CD14-positive monocyte (primary cell): ENCODE measurements around the gene PIGX. TPM values are rescaled to one million over a fixed set of nuclear protein-coding genes. Genes with fewer than 3 reads are reported as not detected.
A peak's percentile ranks its signal among the peaks of the same experiment; 100 is the strongest.

Source experiments
- DNase-seq, 3 donors: peaks; one replicate each; pipeline ENCODE4 v3.0.0-alpha.2; 2011 to 2022
- H2AFZ ChIP-seq: 2 replicates; pipeline ENCODE4 v1.6.0; 2012; ENCODE audit warnings: mild to moderate bottlenecking, low read depth, low read length, inconsistent platforms; ENCODE audit not compliant: insufficient read depth, poor library complexity, severe bottlenecking
- H3K27ac ChIP-seq, 2 donors: 1 replicate in 1 of 2; 2 replicates in 1 of 2; pipeline ENCODE4 v1.5.1; 2012 to 2013; ENCODE audit warnings: low read length in 2 of 2, control low read depth in 1 of 2, inconsistent platforms in 1 of 2, low read depth in 1 of 2, mild to moderate bottlenecking in 1 of 2
- H3K27me3 ChIP-seq, 2 donors: one replicate each; pipeline versions ENCODE4 v1.6.0 to v1.6.1; 2011 to 2013; ENCODE audit warnings: low read length in 2 of 2; ENCODE audit not compliant: control insufficient read depth in 2 of 2, insufficient read depth in 2 of 2
- H3K36me3 ChIP-seq, 2 donors: replicated peaks in 1 of 2; 1 replicate in 1 of 2; 2 replicates in 1 of 2; pipeline versions ENCODE4 v1.5.1 to v1.6.1; 2012 to 2013; ENCODE audit warnings: low read length in 2 of 2, control low read depth in 1 of 2, inconsistent platforms in 1 of 2, mild to moderate bottlenecking in 1 of 2; ENCODE audit not compliant: insufficient read depth in 2 of 2, control insufficient read depth in 1 of 2
- H3K4me1 ChIP-seq, 2 donors: 1 replicate in 1 of 2; 2 replicates in 1 of 2; pipeline versions ENCODE4 v1.5.1 to v1.6.1; 2012 to 2013; ENCODE audit warnings: low read length in 2 of 2, control low read depth in 1 of 2, inconsistent platforms in 1 of 2, mild to moderate bottlenecking in 1 of 2, moderate library complexity in 1 of 2; ENCODE audit not compliant: insufficient read depth in 2 of 2, control insufficient read depth in 1 of 2
- H3K4me2 ChIP-seq: replicated peaks from 2 replicates; pipeline ENCODE3; 2012; ENCODE audit warnings: low read length, moderate library complexity, mild to moderate bottlenecking; ENCODE audit not compliant: poor library complexity, severe bottlenecking; ENCODE audit errors: extremely low read depth
- H3K4me3 ChIP-seq, 3 experiments: fragments of 200-600 bp in 1 of 3; sonication (generic) in 1 of 3; replicated peaks in 1 of 3; 1 replicate in 2 of 3; 2 replicates in 1 of 3; pipeline ENCODE4 v1.5.1; 2011 to 2013; ENCODE audit warnings: low read length in 3 of 3, mild to moderate bottlenecking in 3 of 3, control low read depth in 2 of 3, low read depth in 2 of 3, inconsistent platforms in 1 of 3, moderate library complexity in 1 of 3
- H3K79me2 ChIP-seq: 2 replicates; pipeline ENCODE4 v1.6.0; 2012; ENCODE audit warnings: mild to moderate bottlenecking, control low read depth, inconsistent platforms, low read length, moderate library complexity; ENCODE audit not compliant: insufficient read depth
- H3K9ac ChIP-seq: 2 replicates; pipeline ENCODE4 v1.6.0; 2017; ENCODE audit warnings: low read length, mild to moderate bottlenecking; ENCODE audit not compliant: insufficient read depth, poor library complexity, severe bottlenecking
- H3K9me3 ChIP-seq, 2 donors: replicated peaks in 1 of 2; 1 replicate in 1 of 2; 2 replicates in 1 of 2; pipeline versions ENCODE4 v1.5.1 to v1.6.1; 2012 to 2013; ENCODE audit warnings: low read length in 2 of 2, control low read depth in 1 of 2; ENCODE audit not compliant: control insufficient read depth in 1 of 2, insufficient read depth in 1 of 2
- H4K20me1 ChIP-seq: 2 replicates; pipeline ENCODE4 v1.6.0; 2012; ENCODE audit warnings: mild to moderate bottlenecking, low read length, control low read depth, moderate library complexity; ENCODE audit not compliant: insufficient read depth
- H3K27ac Mint-ChIP-seq, 7 donors: one replicate each; pipeline ENCODE4 v1.8.0; 2020; ENCODE audit warnings: mild to moderate bottlenecking in 7 of 7, mixed read lengths in 7 of 7, moderate library complexity in 6 of 7, inconsistent platforms in 2 of 7
- H3K27me3 Mint-ChIP-seq, 3 donors: one replicate each; pipeline ENCODE4 v1.8.0; 2021 to 2022; ENCODE audit warnings: low read depth in 3 of 3, mild to moderate bottlenecking in 3 of 3, mixed read lengths in 3 of 3, moderate library complexity in 3 of 3, inconsistent platforms in 1 of 3
- H3K36me3 Mint-ChIP-seq, 2 donors: one replicate each; pipeline ENCODE4 v1.8.0; 2020; ENCODE audit warnings: mixed read lengths in 2 of 2, inconsistent platforms in 1 of 2, mild to moderate bottlenecking in 1 of 2
- H3K4me1 Mint-ChIP-seq: one replicate; pipeline ENCODE4 v1.8.0; 2020; ENCODE audit warnings: mild to moderate bottlenecking, mixed read lengths
- H3K4me3 Mint-ChIP-seq, 2 donors: one replicate each; pipeline ENCODE4 v1.8.0; 2020; ENCODE audit warnings: mild to moderate bottlenecking in 2 of 2, mixed read lengths in 2 of 2, moderate library complexity in 1 of 2
- H3K9me3 Mint-ChIP-seq, 7 donors: one replicate each; pipeline ENCODE4 v1.8.0; 2020 to 2022; ENCODE audit warnings: mixed read lengths in 7 of 7, mild to moderate bottlenecking in 6 of 7, moderate library complexity in 6 of 7, inconsistent platforms in 2 of 7
- CTCF ChIP-seq: fragments of 200-600 bp; IDR thresholded peaks from one replicate; pipeline ENCODE4 v1.8.0; 2022; ENCODE audit warnings: antibody characterized with exemption, mild to moderate bottlenecking
- WGBS: methylation state at CpG from one replicate; pipeline ENCODE4 v1.1.5; 2013; ENCODE audit warnings: missing lambda C conversion rate; ENCODE audit not compliant: insufficient coverage; 5-methylcytosine and 5-hydroxymethylcytosine counted together
- intact Hi-C, 2 donors: fragments of 100-400 bp; cut with micrococcal nuclease; formaldehyde crosslinking; loops; one replicate each; pipeline versions ENCODE4 v1.15.0 to v1.15.1; 2023
- polyA plus RNA-seq, 3 donors: library from polyadenylated mRNA; depleted of rRNA in 1 of 3; unstranded in 2 of 3; stranded (reverse) in 1 of 3; fragments of 300-500 nt in 2 of 3; fragments of >200 nt in 1 of 3; fragmentation: Illumina TruSeq in 2 of 3; gene quantifications; 1 replicate in 2 of 3; 2 replicates in 1 of 3; pipeline ENCODE4 v1.2.3, GENCODE V29; 2012 to 2021

PIGX gene
- polyA plus RNA-seq, 3 donors = 11.8 to 44.9 (median 29.8) TPM

GRCh38 chr3:196697270-196697669, 14.9 kb upstream of the PIGX start:
- no CpG with 5 or more reads among the region's 5 CpGs for WGBS

GRCh38 chr3:196699749-196700148, 12.4 kb upstream of the PIGX start:
- H3K4me1 Mint-ChIP-seq = peaks cover 23% of the 10 kb centered on the region
- peaks cover 0 to 4% of the 10 kb centered on the region in 2 donors for H3K4me1 ChIP-seq
- H3K4me2 ChIP-seq = no peak overlapping the region
- peaks cover 31% of the 10 kb centered on the region for H4K20me1 ChIP-seq
- H3K27me3 Mint-ChIP-seq = peaks cover 0 to 4% (median 0%) of the 10 kb centered on the region in 3 donors
- H3K9me3 ChIP-seq = no peaks in the 10 kb centered on the region
- H3K4me3 ChIP-seq = no peak overlapping the region
- peaks cover 0 to 3% (median 0%) of the 10 kb centered on the region in 7 donors for H3K9me3 Mint-ChIP-seq
- intact Hi-C loops = loop anchor here in 1 of 2 donors (10.0 kb wide), 1 partner anchor 445 kb away; no protein-coding TSS in a partner anchor
- no peaks in the 10 kb centered on the region for H3K27me3 ChIP-seq
- H3K27ac Mint-ChIP-seq = peak overlapping the region in 1 of 7 donors; percentile 66
- 91% methylated on average over 4 of the region's 7 CpGs for WGBS
- no peak overlapping the region for H2AFZ ChIP-seq
- no peak overlapping the region for H3K4me3 Mint-ChIP-seq
- no peak for TF ChIP-seq CTCF
- peaks cover 30% of the 10 kb centered on the region for H3K79me2 ChIP-seq
- H3K27ac ChIP-seq = peak overlapping the region in 1 of 2 donors; percentile 11
- H3K36me3 Mint-ChIP-seq = peaks cover 28 to 49% of the 10 kb centered on the region in 2 donors
- DNase-seq = no peak
- peaks cover 12 to 32% of the 10 kb centered on the region in 2 donors for H3K36me3 ChIP-seq
- H3K9ac ChIP-seq = no peak overlapping the region

More at GRCh38 chr3:196697270-196697669, 14.9 kb upstream of the PIGX start:
- Mint-ChIP-seq H3K4me3 (no peak overlapping the region), H3K4me1 (peaks cover 41% of the 10 kb centered on the region), H3K27me3 (peaks cover 0 to 2% (median 0%) of the 10 kb centered on the region in 3 donors), H3K9me3 (peaks cover 0 to 4% (median 0%) of the 10 kb centered on the region in 7 donors), H3K36me3 (peaks cover 22 to 51% of the 10 kb centered on the region in 2 donors), H3K27ac (peak overlapping the region in 2 of 7 donors; percentile 74 to 80)
- Histone ChIP-seq H3K4me3 (no peak overlapping the region), H3K9me3 (no peaks in the 10 kb centered on the region), H3K9ac (no peak overlapping the region), H3K4me2 (no peak overlapping the region), H3K4me1 (peaks cover 21 to 22% of the 10 kb centered on the region in 2 donors), H4K20me1 (peaks cover 20% of the 10 kb centered on the region), H2AFZ (no peak overlapping the region), H3K36me3 (peaks cover 6 to 23% of the 10 kb centered on the region in 2 donors), H3K79me2 (peaks cover 45% of the 10 kb centered on the region), H3K27me3 (no peaks in the 10 kb centered on the region), H3K27ac (no peak overlapping the region)
- TF ChIP-seq CTCF = no peak
- no peak for DNase-seq
- intact Hi-C loops = loop anchor here in 1 of 2 donors (10.0 kb wide), 1 partner anchor 442 kb away; no protein-coding TSS in a partner anchor
